ENCODE measurements around the gene PARN.

GRCh38 chr16:14677627-14678026, 47.6 kb upstream of the PARN start:
- TF ChIP-seq CTCF (IDR thresholded peaks at IDR 0.05) (no peak), POLR2AphosphoS5 (IDR thresholded peaks at IDR 0.05) (no peak)

Data from prostate gland (tissue), 2 donors.